HepG2 (cell line): ENCODE data around the gene PDE4C. TPM values are rescaled to one million over a fixed set of nuclear protein-coding genes. Genes with fewer than 3 reads are reported as not detected.

Experiments used
- KMT2A ChIP-seq: sonication (generic); formaldehyde crosslinking; IDR thresholded peaks from 2 replicates; pipeline ENCODE4 v1.4.0; 2020; ENCODE audit warnings: missing genetic modification reagents
- PHF21A ChIP-seq: sonication (generic); formaldehyde crosslinking; IDR thresholded peaks from 2 replicates; pipeline ENCODE4 v1.5.0; 2020; ENCODE audit warnings: mild to moderate bottlenecking, missing genetic modification reagents
- SOX6 ChIP-seq, 2 experiments: fragments of 450-650 bp in 1 of 2; sonication (generic) in 1 of 2; formaldehyde crosslinking in 1 of 2; IDR thresholded peaks; 2 replicates each; pipeline versions ENCODE4 v1.4.0 to v1.6.1; 2017 to 2020; ENCODE audit warnings: antibody characterized with exemption in 1 of 2, mild to moderate bottlenecking in 1 of 2, missing genetic modification reagents in 1 of 2
- THAP9 ChIP-seq: sonication (generic); formaldehyde crosslinking; IDR thresholded peaks from 2 replicates; pipeline ENCODE4; 2020; ENCODE audit warnings: missing genetic modification reagents, mild to moderate bottlenecking, borderline replicate concordance
- ZBTB20 ChIP-seq: sonication (generic); formaldehyde crosslinking; IDR thresholded peaks from 2 replicates; pipeline ENCODE4 v1.8.1; 2023; ENCODE audit warnings: missing genetic modification reagents, low read depth, mild to moderate bottlenecking, borderline replicate concordance
- ZNF138 ChIP-seq: sonication (generic); formaldehyde crosslinking; IDR thresholded peaks from 2 replicates; pipeline ENCODE4 v1.5.0; 2020; ENCODE audit warnings: mild to moderate bottlenecking, low read depth, missing genetic modification reagents
- ZNF280B ChIP-seq: sonication (generic); formaldehyde crosslinking; IDR thresholded peaks from 2 replicates; pipeline ENCODE4 v1.5.0; 2020; ENCODE audit warnings: missing genetic modification reagents, mild to moderate bottlenecking, borderline replicate concordance
- ZNF367 ChIP-seq: sonication (generic); formaldehyde crosslinking; IDR thresholded peaks from 2 replicates; pipeline ENCODE4 v1.4.0; 2020; ENCODE audit warnings: missing genetic modification reagents, borderline replicate concordance
- polyA plus RNA-seq, 8 experiments: library from polyadenylated mRNA; depleted of rRNA in 3 of 8; stranded (reverse) in 7 of 8; unstranded in 1 of 8; fragments of >200 nt; fragmentation: Illumina TruSeq in 4 of 8; extraction: Trizol in 4 of 8; gene quantifications; 2 replicates each; pipeline versions ENCODE4 v1.2.1 to v1.2.3, GENCODE V29; 2011 to 2016; ENCODE audit warnings: low read depth in 4 of 8, missing spikeins in 1 of 8, mixed read lengths in 1 of 8; ENCODE audit not compliant: insufficient read depth in 1 of 8
- total RNA-seq, 5 experiments: library from RNA; depleted of rRNA; stranded (reverse); fragments of >200 nt; fragmentation: Illumina TruSeq; extraction: Trizol; gene quantifications; 2 replicates each; pipeline ENCODE4 v1.2.3, GENCODE V29; 2016; ENCODE audit warnings: low read depth in 1 of 5
- TF ChIP-seq, protein P1 (sequence below): sonication (generic); formaldehyde crosslinking; IDR thresholded peaks from 2 replicates; pipeline ENCODE4 v1.4.0; 2020; ENCODE audit warnings: missing genetic modification reagents
- TF ChIP-seq, protein P2 (sequence below), 2 experiments: fragments of 450-650 bp in 1 of 2; sonication (generic) in 1 of 2; formaldehyde crosslinking in 1 of 2; IDR thresholded peaks; 2 replicates each; pipeline versions ENCODE4 v1.6.1 to v1.8.0; 2016 to 2022; ENCODE audit warnings: antibody characterized with exemption in 1 of 2, mild to moderate bottlenecking in 1 of 2, missing genetic modification reagents in 1 of 2
- TF ChIP-seq, protein P3 (sequence below): sonication (generic); formaldehyde crosslinking; IDR thresholded peaks from 2 replicates; pipeline ENCODE4 v1.4.0; 2020; ENCODE audit warnings: mild to moderate bottlenecking, missing genetic modification reagents

The PDE4C gene
- total and polyA plus RNA-seq, 2 of the 13 experiments (the other 11 are each of a cell fraction or from before 2014, with no cell fraction given): 1.4 to 14.0 TPM

GRCh38 chr19:18264137-18264854, 38.1 kb upstream of the PDE4C start (continued):
- TF ChIP-seq, protein P1, sequence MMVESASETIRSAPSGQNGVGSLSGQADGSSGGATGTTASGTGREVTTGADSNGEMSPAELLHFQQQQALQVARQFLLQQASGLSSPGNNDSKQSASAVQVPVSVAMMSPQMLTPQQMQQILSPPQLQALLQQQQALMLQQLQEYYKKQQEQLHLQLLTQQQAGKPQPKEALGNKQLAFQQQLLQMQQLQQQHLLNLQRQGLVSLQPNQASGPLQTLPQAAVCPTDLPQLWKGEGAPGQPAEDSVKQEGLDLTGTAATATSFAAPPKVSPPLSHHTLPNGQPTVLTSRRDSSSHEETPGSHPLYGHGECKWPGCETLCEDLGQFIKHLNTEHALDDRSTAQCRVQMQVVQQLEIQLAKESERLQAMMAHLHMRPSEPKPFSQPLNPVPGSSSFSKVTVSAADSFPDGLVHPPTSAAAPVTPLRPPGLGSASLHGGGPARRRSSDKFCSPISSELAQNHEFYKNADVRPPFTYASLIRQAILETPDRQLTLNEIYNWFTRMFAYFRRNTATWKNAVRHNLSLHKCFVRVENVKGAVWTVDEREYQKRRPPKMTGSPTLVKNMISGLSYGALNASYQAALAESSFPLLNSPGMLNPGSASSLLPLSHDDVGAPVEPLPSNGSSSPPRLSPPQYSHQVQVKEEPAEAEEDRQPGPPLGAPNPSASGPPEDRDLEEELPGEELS (CRISPR knock-in tag): no peak
- TF ChIP-seq, protein P2, sequence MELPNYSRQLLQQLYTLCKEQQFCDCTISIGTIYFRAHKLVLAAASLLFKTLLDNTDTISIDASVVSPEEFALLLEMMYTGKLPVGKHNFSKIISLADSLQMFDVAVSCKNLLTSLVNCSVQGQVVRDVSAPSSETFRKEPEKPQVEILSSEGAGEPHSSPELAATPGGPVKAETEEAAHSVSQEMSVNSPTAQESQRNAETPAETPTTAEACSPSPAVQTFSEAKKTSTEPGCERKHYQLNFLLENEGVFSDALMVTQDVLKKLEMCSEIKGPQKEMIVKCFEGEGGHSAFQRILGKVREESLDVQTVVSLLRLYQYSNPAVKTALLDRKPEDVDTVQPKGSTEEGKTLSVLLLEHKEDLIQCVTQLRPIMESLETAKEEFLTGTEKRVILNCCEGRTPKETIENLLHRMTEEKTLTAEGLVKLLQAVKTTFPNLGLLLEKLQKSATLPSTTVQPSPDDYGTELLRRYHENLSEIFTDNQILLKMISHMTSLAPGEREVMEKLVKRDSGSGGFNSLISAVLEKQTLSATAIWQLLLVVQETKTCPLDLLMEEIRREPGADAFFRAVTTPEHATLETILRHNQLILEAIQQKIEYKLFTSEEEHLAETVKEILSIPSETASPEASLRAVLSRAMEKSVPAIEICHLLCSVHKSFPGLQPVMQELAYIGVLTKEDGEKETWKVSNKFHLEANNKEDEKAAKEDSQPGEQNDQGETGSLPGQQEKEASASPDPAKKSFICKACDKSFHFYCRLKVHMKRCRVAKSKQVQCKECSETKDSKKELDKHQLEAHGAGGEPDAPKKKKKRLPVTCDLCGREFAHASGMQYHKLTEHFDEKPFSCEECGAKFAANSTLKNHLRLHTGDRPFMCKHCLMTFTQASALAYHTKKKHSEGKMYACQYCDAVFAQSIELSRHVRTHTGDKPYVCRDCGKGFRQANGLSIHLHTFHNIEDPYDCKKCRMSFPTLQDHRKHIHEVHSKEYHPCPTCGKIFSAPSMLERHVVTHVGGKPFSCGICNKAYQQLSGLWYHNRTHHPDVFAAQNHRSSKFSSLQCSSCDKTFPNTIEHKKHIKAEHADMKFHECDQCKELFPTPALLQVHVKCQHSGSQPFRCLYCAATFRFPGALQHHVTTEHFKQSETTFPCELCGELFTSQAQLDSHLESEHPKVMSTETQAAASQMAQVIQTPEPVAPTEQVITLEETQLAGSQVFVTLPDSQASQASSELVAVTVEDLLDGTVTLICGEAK (IDR thresholded peaks at IDR 0.05): no peak
- TF ChIP-seq, protein P2 (CRISPR knock-in tag; IDR thresholded peaks at IDR 0.05): no peak
- TF ChIP-seq ZNF280B: no peak
- no peak for TF ChIP-seq ZNF367 (CRISPR knock-in tag)
- TF ChIP-seq PHF21A (CRISPR knock-in tag): peak; percentile 53; the same call in 1 of the 2 replicates
- no peak for TF ChIP-seq ZBTB20 (CRISPR knock-in tag)
- no peak for TF ChIP-seq THAP9 (CRISPR knock-in tag)
- TF ChIP-seq, protein P3, sequence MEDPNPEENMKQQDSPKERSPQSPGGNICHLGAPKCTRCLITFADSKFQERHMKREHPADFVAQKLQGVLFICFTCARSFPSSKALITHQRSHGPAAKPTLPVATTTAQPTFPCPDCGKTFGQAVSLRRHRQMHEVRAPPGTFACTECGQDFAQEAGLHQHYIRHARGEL (CRISPR knock-in tag): no peak
- no peak for TF ChIP-seq SOX6 (IDR thresholded peaks at IDR 0.05)
- 0 out of 2 replicates have a peak, but pooled peaks have one; percentile 8 for TF ChIP-seq SOX6 (CRISPR knock-in tag; IDR thresholded peaks at IDR 0.05)
- TF ChIP-seq KMT2A (CRISPR knock-in tag): no peak
- TF ChIP-seq ZNF138 (CRISPR knock-in tag): no peak
